PC-3 (cell line): ENCODE results near the gene TIRAP. TPM values are rescaled to one million over a fixed set of nuclear protein-coding genes. Genes with fewer than 3 reads are reported as not detected.

Experiments
- ATAC-seq: fragments of 200-7000 bp; cut with Tn5 transposase; 2 replicates; pipeline ENCODE4 v1.9.1; 2020; ENCODE audit warnings: mild to moderate bottlenecking, moderate library complexity
- Bru-seq: library from RNA; stranded (reverse); fragments of 400-500 nt; gene quantifications from one replicate; lab custom pipeline; 2021; lab: Mats Ljungman, UMichigan
- BruChase-seq, 2 experiments: library from RNA; stranded (reverse); fragments of 400-500 nt; gene quantifications; one replicate each; lab custom pipeline; 2021; lab: Mats Ljungman, UMichigan
- BruUV-seq: library from RNA; stranded (reverse); fragments of 400-500 nt; replicated peaks from 2 replicates; lab custom pipeline; 2021; lab: Mats Ljungman, UMichigan
- CTCF ChIA-PET: fragments of 300-600 bp; sonication (Branson Sonifier 250); formaldehyde crosslinking; loops from one replicate; lab custom pipeline; 2022; ENCODE audit warnings: antibody characterized with exemption; lab: Charles Lee
- POLR2A ChIA-PET: fragments of 300-600 bp; sonication (Branson Sonifier 250); formaldehyde crosslinking; loops from one replicate; lab custom pipeline; 2022; ENCODE audit warnings: antibody characterized with exemption; ENCODE audit not compliant: unreplicated experiment; lab: Charles Lee
- DNase-seq: peaks from one replicate; pipeline ENCODE4 v3.0.0-alpha.2; 2015
- H2AFZ ChIP-seq: fragments of 300-600 bp; sonication (generic); 2 replicates; pipeline ENCODE4 v1.6.0; 2016; ENCODE audit warnings: antibody characterized with exemption, low read length
- H3F3A ChIP-seq: fragments of 300-600 bp; sonication (generic); one replicate; pipeline ENCODE4 v1.6.0; 2017; ENCODE audit warnings: antibody characterized with exemption, low read length, control low read depth, mild to moderate bottlenecking; ENCODE audit not compliant: unreplicated experiment
- H3K27ac ChIP-seq: fragments of 300-600 bp; sonication (generic); 2 replicates; pipeline ENCODE4 v1.5.1; 2016; ENCODE audit warnings: mild to moderate bottlenecking, low read length
- H3K27me3 ChIP-seq: fragments of 300-600 bp; sonication (generic); 2 replicates; pipeline ENCODE4 v1.6.1; 2016; ENCODE audit warnings: low read length, mixed read lengths
- H3K36me3 ChIP-seq: fragments of 300-600 bp; sonication (generic); 2 replicates; pipeline ENCODE4 v1.6.1; 2016; ENCODE audit warnings: low read depth, mixed run types, low read length, mixed read lengths
- H3K4me1 ChIP-seq: fragments of 300-600 bp; sonication (generic); 2 replicates; pipeline ENCODE4 v1.5.1; 2016; ENCODE audit warnings: low read length; ENCODE audit not compliant: insufficient read depth
- H3K4me2 ChIP-seq: fragments of 300-600 bp; sonication (generic); 2 replicates; pipeline ENCODE4 v1.6.0; 2016; ENCODE audit warnings: low read length
- H3K4me3 ChIP-seq: fragments of 300-600 bp; sonication (generic); 2 replicates; pipeline ENCODE4 v1.5.1; 2016; ENCODE audit warnings: mild to moderate bottlenecking, low read length, mixed read lengths
- H3K79me2 ChIP-seq: fragments of 300-600 bp; sonication (generic); 2 replicates; pipeline ENCODE4 v1.6.1; 2017; ENCODE audit warnings: low read length, mixed read lengths
- H3K9ac ChIP-seq: fragments of 300-600 bp; sonication (generic); 2 replicates; pipeline ENCODE4 v1.6.0; 2016; ENCODE audit warnings: mild to moderate bottlenecking, low read length
- H3K9me2 ChIP-seq: fragments of 300-600 bp; sonication (generic); replicated peaks from 2 replicates; pipeline ENCODE4 v1.6.1; 2016; ENCODE audit warnings: mixed run types, low read length, mixed read lengths
- H3K9me3 ChIP-seq: fragments of 300-600 bp; sonication (generic); 2 replicates; pipeline ENCODE4 v1.6.1; 2016; ENCODE audit warnings: low read length, mixed read lengths
- H4K20me1 ChIP-seq: fragments of 300-600 bp; sonication (generic); 2 replicates; pipeline ENCODE4 v1.6.1; 2016; ENCODE audit warnings: low read length, mixed read lengths
- EZH2 ChIP-seq: fragments of 300-600 bp; sonication (generic); IDR thresholded peaks from one replicate; pipeline ENCODE4 v1.6.1; 2017; ENCODE audit warnings: antibody characterized with exemption, mild to moderate bottlenecking, low read length; ENCODE audit not compliant: unreplicated experiment
- EZH2phosphoT487 ChIP-seq: fragments of 300-600 bp; sonication (generic); IDR thresholded peaks from 2 replicates; pipeline ENCODE4 v1.6.1; 2018; ENCODE audit warnings: mild to moderate bottlenecking, antibody characterized with exemption, low read length, borderline replicate concordance
- intact Hi-C: fragments of 100-400 bp; cut with micrococcal nuclease; formaldehyde crosslinking; loops from 2 replicates; pipeline ENCODE4 v1.9.0; 2023
- long read RNA-seq: library from polyadenylated mRNA; unstranded; transcript quantifications from one replicate; pipeline ENCODE4 v2.0.0, GENCODE V29; 2021; ENCODE audit not compliant: unreplicated experiment
- total RNA-seq: library from RNA; depleted of rRNA; stranded (reverse); fragments of >200 nt; gene quantifications from 2 replicates; pipeline ENCODE4 v1.2.3, GENCODE V29; 2014; rRNA removed
- TF ChIP-seq, protein P1 (sequence below): fragments of 300-600 bp; sonication (generic); conservative IDR thresholded peaks from 2 replicates; pipeline ENCODE4 v1.5.1; 2017; ENCODE audit warnings: antibody characterized with exemption, low read depth, mild to moderate bottlenecking, low read length

The TIRAP gene
- 8.4 and 12.1 TPM in 2 replicates for total RNA-seq
- Bru-seq, nascent RNA: percentile 67 among the genes with signal in this experiment
- percentile 73 among the genes with signal in this experiment for BruChase-seq, experiment 1, labeled RNA remaining after a 6-hour chase
- percentile 69 among the genes with signal in this experiment for BruChase-seq, experiment 2, labeled RNA remaining after a 2-hour chase
- long read RNA-seq, partial matches to known transcripts: 6 of 15 reads
- long read RNA-seq, other reads (novel, unspliced or antisense): 7 of 15 reads

DNA sequence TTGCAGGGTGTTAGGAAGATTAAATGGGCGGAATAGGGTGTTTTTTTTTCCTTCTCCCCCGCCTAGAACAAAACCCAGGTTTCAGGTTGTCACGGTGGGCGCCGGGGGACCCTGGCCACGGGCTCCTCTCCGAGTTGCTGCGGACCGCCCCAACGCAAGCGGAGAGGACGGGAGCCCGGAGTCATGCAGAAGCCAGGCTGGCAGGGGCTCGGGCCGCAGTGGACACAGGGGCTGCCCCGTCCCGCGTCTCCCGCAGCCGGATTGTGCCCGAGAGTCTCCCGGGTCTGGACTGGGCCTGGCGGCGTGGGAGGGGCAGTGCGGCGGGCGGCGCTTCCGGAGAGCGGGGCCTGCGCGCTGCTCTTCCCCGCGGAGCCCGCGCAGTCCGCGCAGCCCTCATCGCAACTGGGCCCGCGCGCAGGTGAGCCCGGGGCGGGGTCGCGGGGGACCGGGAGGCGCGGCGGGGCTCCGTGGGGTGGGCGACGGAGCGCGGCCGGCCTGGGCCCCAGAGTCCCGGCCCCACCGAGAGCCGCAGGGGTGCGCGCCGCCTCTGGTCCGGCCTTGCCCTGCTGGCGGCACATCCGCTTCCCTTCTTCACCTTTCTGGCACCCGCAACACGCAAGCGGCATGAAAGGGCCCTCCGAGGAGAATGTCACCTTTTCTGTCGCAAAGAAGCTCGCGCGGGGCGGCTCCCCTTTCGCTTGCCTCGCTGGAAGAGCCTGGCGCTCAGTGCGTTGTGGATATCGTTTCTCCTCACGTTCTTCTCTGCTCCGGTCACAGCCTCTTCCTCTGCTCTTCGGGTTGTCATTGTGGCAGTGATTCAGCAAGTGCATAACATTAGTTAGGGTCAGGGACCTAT is at the start of gene TIRAP:
Gene TIRAP, plus strand, starts transcription at position 358 of the 856 bp plus-strand sequence. CDS start 7,802 bp downstream, outside the sequence.
- BruUV-seq: no TSS peak
- intact Hi-C loops: loop anchor here (2.0 kb wide), 1 partner anchor 72 kb away; the partner anchor contains the start of genes FAM118B and RPUSD4

DNA sequence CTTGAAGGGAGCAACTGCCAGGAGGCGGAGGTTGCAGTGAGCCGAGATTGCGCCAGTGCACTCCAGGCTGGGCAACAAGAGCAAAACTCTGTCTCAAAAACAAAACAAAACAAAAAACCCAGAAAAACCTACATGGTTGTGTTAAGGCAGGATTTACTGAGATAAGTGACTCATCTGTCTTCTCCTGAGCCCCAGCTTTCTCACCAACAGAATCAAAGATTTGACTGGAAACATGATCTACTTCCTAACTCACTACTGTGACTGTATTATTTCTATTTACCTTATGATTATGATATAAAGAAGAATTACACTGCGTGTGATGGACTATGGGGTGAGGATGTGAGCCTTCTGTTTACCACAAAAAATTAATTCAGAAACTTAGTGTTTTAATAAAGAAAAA is 49.5 kb upstream of the TIRAP start:
- peak overlapping the region; percentile 54 for H3K4me2 ChIP-seq
- H3K9me3 ChIP-seq: no peaks in the 10 kb centered on the region
- H4K20me1 ChIP-seq: no peaks in the 10 kb centered on the region
- no peaks in the 10 kb centered on the region for H3F3A ChIP-seq
- no peak for TF ChIP-seq EZH2phosphoT487
- TF ChIP-seq, protein P1, sequence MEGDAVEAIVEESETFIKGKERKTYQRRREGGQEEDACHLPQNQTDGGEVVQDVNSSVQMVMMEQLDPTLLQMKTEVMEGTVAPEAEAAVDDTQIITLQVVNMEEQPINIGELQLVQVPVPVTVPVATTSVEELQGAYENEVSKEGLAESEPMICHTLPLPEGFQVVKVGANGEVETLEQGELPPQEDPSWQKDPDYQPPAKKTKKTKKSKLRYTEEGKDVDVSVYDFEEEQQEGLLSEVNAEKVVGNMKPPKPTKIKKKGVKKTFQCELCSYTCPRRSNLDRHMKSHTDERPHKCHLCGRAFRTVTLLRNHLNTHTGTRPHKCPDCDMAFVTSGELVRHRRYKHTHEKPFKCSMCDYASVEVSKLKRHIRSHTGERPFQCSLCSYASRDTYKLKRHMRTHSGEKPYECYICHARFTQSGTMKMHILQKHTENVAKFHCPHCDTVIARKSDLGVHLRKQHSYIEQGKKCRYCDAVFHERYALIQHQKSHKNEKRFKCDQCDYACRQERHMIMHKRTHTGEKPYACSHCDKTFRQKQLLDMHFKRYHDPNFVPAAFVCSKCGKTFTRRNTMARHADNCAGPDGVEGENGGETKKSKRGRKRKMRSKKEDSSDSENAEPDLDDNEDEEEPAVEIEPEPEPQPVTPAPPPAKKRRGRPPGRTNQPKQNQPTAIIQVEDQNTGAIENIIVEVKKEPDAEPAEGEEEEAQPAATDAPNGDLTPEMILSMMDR: no peak
- no peak for TF ChIP-seq EZH2
- peak; percentile 84 for ATAC-seq
- DNase-seq: peak; percentile 81
- H3K9me2 ChIP-seq: no peaks in the 10 kb centered on the region
- ChIA-PET CTCF (no interaction called here), POLR2A (interaction anchor here (0.6 kb wide), 1 partner anchor 21 kb away, joined by 3 read pairs; no protein-coding TSS in a partner anchor)
- H3K4me3 ChIP-seq: no peak overlapping the region
- intact Hi-C loops: loop anchor here (2.0 kb wide), 2 partner anchors 23 to 35 kb away; partner anchors contain the start of genes FAM118B, FOXRED1, RPUSD4 and SRPRA
- no TSS peak for BruUV-seq
- peaks cover 5% of the 10 kb centered on the region; the same call in 1 of the 2 replicates for H3K36me3 ChIP-seq
- H3K27me3 ChIP-seq: no peaks in the 10 kb centered on the region
- peaks cover 14% of the 10 kb centered on the region for H3K79me2 ChIP-seq
- H3K27ac ChIP-seq: peak overlapping the region; percentile 86
- peaks cover 30% of the 10 kb centered on the region for H3K4me1 ChIP-seq
- H3K9ac ChIP-seq: peak overlapping the region; percentile 42
- H2AFZ ChIP-seq: no peak overlapping the region

More for the DNA sequence above, at the start of gene TIRAP:
- Histone ChIP-seq H3K4me2 (peak within 1 kb of the TSS; percentile 95), H3K4me1 (peaks cover 30% of the 10 kb centered on the region; the same call in 1 of the 2 replicates), H3K79me2 (peaks cover 27% of the 10 kb centered on the region), H3K9me3 (no peaks in the 10 kb centered on the region), H4K20me1 (no peaks in the 10 kb centered on the region), H3K9ac (peak within 1 kb of the TSS; percentile 78), H3F3A (no peaks in the 10 kb centered on the region), H3K4me3 (peak within 1 kb of the TSS; percentile 82), H3K36me3 (peaks cover 7% of the 10 kb centered on the region; the same call in 1 of the 2 replicates), H3K27me3 (no peaks in the 10 kb centered on the region), H2AFZ (peak within 1 kb of the TSS; percentile 89), H3K9me2 (no peaks in the 10 kb centered on the region), H3K27ac (peak within 1 kb of the TSS; percentile 84)
- ChIA-PET POLR2A (interaction anchor here (0.6 kb wide), 2 partner anchors 31 to 149 kb away, joined by 6 read pairs; no protein-coding TSS in a partner anchor), CTCF (interaction anchor here (0.5 to 0.7 kb wide), 2 partner anchors 149 to 222 kb away, joined by 3 read pairs; no protein-coding TSS in a partner anchor)
- DNase-seq (peak; percentile 59), ATAC-seq (peak; percentile 74)
- TF ChIP-seq EZH2: no peak
- TF ChIP-seq, protein P1: no peak
- no peak for TF ChIP-seq EZH2phosphoT487
